HFFc6 (cell line): ENCODE data around the gene CCDC136. TPM values are rescaled to one million over a fixed set of nuclear protein-coding genes. Genes with fewer than 3 reads are reported as not detected.

Experiments
- DNase-seq: peaks from one replicate; pipeline ENCODE4 v3.0.0-alpha.2; 2018
- H3K27ac Mint-ChIP-seq: 2 replicates; pipeline ENCODE4 v1.8.0; 2020; ENCODE audit warnings: mild to moderate bottlenecking, mixed read lengths
- H3K27me3 Mint-ChIP-seq: 2 replicates; pipeline ENCODE4 v1.8.0; 2021; ENCODE audit warnings: mild to moderate bottlenecking, moderate library complexity, mixed read lengths; ENCODE audit not compliant: insufficient read depth
- H3K36me3 Mint-ChIP-seq: 2 replicates; pipeline ENCODE4 v1.8.0; 2021; ENCODE audit warnings: low read depth, mixed read lengths
- H3K4me1 Mint-ChIP-seq: 2 replicates; pipeline ENCODE4 v1.8.0; 2020; ENCODE audit warnings: low read depth, mixed read lengths
- H3K4me3 Mint-ChIP-seq: 2 replicates; pipeline ENCODE4 v1.8.0; 2020; ENCODE audit warnings: mild to moderate bottlenecking, moderate library complexity, mixed read lengths
- H3K9me3 Mint-ChIP-seq: 2 replicates; pipeline ENCODE4 v1.8.0; 2020; ENCODE audit warnings: mild to moderate bottlenecking, mixed read lengths
- total RNA-seq, 6 experiments: library from RNA; stranded (reverse); fragmentation: NEBNext Ultra II Directional; extraction: Animal tissue kit (Norgen Biotek cat#: 25700); gene quantifications; 2 replicates in 1 of 6; 3 replicates in 5 of 6; pipeline ENCODE4 v1.2.3, GENCODE V29; 2021
- TF ChIP-seq, protein P1 (sequence below): fragments of 200-600 bp; sonication (generic); IDR thresholded peaks from 2 replicates; pipeline ENCODE4 v1.5.0; 2021; ENCODE audit warnings: antibody characterized with exemption, mild to moderate bottlenecking

Gene CCDC136
- total RNA-seq, 6 experiments from 2014 or later, result 7.4 to 16.5 (median 13.7) TPM

DNA sequence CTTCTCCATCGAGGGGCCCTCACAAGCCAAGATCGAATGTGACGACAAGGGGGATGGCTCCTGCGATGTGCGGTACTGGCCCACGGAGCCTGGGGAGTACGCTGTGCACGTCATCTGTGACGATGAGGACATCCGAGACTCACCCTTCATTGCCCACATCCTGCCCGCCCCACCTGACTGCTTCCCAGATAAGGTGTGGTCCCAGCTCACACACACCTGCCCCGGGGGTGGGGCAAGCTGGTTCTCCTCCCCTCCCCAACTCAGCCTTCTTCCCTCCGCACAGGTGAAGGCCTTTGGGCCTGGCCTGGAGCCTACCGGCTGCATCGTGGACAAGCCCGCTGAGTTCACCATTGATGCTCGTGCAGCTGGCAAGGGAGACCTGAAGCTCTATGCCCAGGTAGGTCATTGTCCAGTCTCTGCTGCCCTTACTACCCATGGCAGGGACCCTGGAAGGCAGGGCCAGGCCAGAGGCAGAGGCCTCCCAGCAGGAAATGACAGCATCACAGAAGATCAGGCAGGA is 49.5 kb downstream of the CCDC136 start:
- H3K27me3 Mint-ChIP-seq, result peaks cover 8% of the 10 kb centered on the region
- H3K36me3 Mint-ChIP-seq, result peaks cover 25% of the 10 kb centered on the region
- H3K9me3 Mint-ChIP-seq, result no peaks in the 10 kb centered on the region
- peaks cover 5% of the 10 kb centered on the region; the same call in 1 of the 2 replicates for H3K4me1 Mint-ChIP-seq
- TF ChIP-seq, protein P1, sequence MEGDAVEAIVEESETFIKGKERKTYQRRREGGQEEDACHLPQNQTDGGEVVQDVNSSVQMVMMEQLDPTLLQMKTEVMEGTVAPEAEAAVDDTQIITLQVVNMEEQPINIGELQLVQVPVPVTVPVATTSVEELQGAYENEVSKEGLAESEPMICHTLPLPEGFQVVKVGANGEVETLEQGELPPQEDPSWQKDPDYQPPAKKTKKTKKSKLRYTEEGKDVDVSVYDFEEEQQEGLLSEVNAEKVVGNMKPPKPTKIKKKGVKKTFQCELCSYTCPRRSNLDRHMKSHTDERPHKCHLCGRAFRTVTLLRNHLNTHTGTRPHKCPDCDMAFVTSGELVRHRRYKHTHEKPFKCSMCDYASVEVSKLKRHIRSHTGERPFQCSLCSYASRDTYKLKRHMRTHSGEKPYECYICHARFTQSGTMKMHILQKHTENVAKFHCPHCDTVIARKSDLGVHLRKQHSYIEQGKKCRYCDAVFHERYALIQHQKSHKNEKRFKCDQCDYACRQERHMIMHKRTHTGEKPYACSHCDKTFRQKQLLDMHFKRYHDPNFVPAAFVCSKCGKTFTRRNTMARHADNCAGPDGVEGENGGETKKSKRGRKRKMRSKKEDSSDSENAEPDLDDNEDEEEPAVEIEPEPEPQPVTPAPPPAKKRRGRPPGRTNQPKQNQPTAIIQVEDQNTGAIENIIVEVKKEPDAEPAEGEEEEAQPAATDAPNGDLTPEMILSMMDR, result no peak
- no peak for DNase-seq
- no peak overlapping the region for H3K4me3 Mint-ChIP-seq
- H3K27ac Mint-ChIP-seq, result no peak overlapping the region

DNA sequence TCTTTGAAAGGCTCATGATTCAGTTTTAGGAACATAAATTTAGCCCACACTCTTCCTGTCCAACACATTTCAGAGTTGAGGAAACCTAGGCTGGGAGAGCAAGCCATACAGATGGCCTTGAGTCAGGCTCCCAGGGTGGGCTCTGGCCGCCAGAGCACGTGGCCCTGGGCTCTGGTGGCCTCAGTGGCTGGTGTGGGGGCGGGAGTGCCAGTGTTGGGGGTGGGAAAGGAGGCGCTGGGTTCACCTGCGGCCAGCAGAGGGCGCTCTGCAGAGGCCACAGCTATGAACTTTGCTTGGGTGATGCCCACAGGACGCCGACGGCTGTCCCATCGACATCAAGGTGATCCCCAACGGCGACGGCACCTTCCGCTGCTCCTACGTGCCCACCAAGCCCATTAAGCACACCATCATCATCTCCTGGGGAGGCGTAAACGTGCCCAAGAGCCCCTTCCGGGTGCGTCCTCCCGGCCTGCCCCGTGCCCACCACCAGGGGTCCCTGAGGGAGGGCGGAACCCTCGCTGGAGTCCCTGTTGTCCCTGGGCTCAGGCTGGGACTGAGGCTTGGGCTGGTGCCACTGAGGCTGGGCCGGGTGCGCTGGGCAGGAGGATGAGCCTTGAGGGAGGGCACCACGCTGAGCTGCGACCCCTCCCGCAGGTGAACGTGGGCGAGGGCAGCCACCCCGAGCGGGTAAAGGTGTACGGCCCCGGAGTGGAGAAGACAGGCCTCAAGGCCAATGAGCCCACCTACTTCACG is 50.3 kb downstream of the CCDC136 start:
- no peaks in the 10 kb centered on the region for H3K4me1 Mint-ChIP-seq
- H3K36me3 Mint-ChIP-seq, result peaks cover 25% of the 10 kb centered on the region
- no peak for DNase-seq
- H3K4me3 Mint-ChIP-seq, result no peak overlapping the region
- H3K9me3 Mint-ChIP-seq, result no peaks in the 10 kb centered on the region
- TF ChIP-seq, protein P1, result peak; percentile 94
- H3K27me3 Mint-ChIP-seq, result peaks cover 8% of the 10 kb centered on the region
- H3K27ac Mint-ChIP-seq, result no peak overlapping the region; the same call in 1 of the 2 replicates

DNA sequence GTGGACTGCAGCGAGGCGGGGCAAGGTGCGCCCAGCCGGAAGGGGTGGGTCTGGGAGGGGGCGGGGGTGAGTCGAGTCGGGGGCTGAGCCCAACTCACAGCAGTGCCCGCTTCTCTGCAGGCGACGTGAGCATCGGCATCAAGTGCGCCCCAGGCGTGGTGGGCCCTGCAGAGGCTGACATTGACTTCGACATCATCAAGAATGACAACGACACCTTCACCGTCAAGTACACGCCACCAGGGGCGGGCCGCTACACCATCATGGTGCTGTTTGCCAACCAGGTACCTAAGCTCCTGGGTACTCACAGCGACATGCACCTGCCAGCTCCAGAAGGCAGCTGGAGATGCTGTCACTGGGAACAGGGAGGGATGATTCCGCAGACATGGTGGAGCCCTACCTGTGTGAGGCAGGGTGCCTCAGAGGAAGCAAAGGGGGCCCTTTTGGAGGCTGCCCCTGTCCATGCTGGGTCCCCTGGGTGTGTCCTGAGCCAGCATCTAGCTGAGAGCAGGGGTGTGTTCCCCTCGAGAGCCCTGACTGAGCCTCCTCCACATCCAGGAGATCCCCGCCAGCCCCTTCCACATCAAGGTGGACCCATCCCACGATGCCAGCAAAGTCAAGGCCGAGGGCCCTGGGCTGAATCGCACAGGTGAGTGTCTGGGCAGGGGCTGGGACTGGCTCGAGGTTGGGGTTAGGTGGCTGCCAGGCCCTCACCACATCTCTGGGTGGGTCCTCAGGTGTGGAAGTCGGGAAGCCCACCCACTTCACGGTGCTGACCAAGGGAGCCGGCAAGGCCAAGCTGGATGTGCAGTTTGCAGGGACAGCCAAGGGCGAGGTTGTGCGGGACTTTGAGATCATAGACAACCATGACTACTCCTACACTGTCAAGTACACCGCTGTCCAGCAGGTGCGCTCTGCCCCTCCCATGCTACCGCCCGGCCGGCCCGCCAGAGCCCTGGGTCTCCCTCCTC is 51.2 kb downstream of the CCDC136 start:
- H3K27me3 Mint-ChIP-seq, result peaks cover 8% of the 10 kb centered on the region
- no peaks in the 10 kb centered on the region for H3K4me1 Mint-ChIP-seq
- no peak overlapping the region for H3K4me3 Mint-ChIP-seq
- peaks cover 29% of the 10 kb centered on the region for H3K36me3 Mint-ChIP-seq
- no peak overlapping the region for H3K27ac Mint-ChIP-seq
- H3K9me3 Mint-ChIP-seq, result no peaks in the 10 kb centered on the region
- TF ChIP-seq, protein P1, result no peak
- no peak for DNase-seq

DNA sequence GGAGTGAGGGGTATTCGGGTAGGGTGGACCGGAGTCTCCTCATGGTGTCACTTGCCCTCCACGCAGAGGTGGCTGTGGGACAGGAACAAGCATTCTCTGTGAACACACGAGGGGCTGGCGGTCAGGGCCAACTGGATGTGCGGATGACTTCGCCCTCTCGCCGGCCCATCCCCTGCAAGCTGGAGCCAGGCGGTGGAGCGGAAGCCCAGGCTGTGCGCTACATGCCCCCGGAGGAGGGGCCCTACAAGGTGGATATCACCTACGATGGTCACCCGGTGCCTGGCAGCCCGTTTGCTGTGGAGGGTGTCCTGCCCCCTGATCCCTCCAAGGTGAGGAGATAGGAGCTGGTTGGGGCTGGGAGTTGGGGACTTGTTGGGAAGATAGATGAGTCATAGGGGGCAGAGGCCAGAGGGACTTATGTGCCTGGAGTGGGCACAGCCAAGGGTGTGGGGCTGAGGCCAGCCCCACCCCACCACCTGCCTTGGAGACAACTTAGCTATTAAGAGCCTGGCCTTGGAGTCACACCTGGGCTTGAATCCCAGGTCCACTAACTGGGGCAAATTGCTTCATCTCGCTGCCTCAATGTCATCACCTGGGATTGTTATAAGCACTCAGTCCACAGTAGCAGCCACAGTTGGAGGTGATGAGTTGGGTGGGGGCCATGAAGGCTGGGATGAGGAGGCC is 52.3 kb downstream of the CCDC136 start:
- DNase-seq, result no peak
- TF ChIP-seq, protein P1, result no peak
- Mint-ChIP-seq H3K27me3 (peaks cover 14% of the 10 kb centered on the region), H3K27ac (no peak overlapping the region), H3K4me3 (no peak overlapping the region), H3K9me3 (no peaks in the 10 kb centered on the region), H3K4me1 (no peaks in the 10 kb centered on the region), H3K36me3 (peaks cover 27% of the 10 kb centered on the region)

DNA sequence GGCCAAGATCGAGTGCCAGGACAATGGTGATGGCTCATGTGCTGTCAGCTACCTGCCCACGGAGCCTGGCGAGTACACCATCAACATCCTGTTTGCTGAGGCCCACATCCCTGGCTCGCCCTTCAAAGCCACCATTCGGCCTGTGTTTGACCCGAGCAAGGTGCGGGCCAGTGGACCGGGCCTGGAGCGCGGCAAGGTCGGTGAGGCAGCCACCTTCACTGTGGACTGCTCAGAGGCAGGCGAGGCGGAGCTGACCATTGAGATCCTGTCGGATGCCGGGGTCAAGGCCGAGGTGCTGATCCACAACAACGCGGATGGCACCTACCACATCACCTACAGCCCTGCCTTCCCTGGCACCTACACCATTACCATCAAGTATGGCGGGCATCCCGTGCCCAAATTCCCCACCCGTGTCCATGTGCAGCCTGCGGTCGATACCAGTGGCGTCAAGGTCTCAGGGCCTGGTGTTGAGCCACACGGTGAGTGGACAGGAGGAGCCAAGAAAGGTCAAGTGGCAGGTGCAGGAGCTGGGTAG is 53.1 kb downstream of the CCDC136 start:
- no peak overlapping the region for H3K4me3 Mint-ChIP-seq
- H3K9me3 Mint-ChIP-seq, result no peaks in the 10 kb centered on the region
- TF ChIP-seq, protein P1, result no peak
- no peaks in the 10 kb centered on the region for H3K4me1 Mint-ChIP-seq
- no peak for DNase-seq
- H3K36me3 Mint-ChIP-seq, result peaks cover 23% of the 10 kb centered on the region; the same call in 1 of the 2 replicates
- H3K27ac Mint-ChIP-seq, result no peak overlapping the region
- H3K27me3 Mint-ChIP-seq, result peaks cover 11% of the 10 kb centered on the region
